ENCODE results near the gene TMEM154.

DNA sequence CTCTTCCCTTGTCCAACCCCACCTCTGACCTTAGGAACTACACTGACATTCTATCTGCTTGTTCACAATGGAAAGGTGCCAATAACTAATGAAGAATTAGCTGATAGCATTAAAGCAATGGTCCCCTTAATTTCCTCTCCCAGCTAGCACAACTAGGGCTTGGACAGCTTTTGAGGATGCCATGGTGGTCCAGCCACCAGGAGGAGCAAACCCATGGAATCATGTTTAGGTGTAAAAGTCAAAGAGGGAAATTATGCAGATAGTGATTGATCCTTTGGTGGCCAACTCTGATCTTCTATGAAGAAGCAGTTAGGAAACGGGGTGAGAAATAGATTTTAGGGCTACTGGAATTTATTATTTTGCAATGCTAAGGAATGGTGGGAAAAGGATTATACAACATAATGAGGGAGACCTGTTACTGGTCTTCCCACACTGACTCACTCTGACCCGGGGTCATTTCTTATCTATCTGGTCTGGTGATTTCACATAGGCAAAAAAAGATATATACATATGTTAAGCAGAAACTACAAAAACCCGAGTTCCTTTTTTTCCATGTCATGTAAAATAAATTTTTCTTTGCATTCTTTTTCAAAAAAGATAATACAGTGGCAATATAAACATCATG, 98.1 kb downstream of the TMEM154 start:
- no peak for TF ChIP-seq CTCF (IDR thresholded peaks at IDR 0.05)
- TF ChIP-seq POLR2A (IDR thresholded peaks at IDR 0.05), result no peak
